DND-41 (cell line): ENCODE results near the gene TAF9.
"Not testable (repeated sequence)": the region's sequence is repeated elsewhere in the genome, so short reads cannot be mapped to it uniquely, and the experiment has no call there.

Experiments used
- CTCF ChIP-seq: IDR thresholded peaks from 2 replicates; pipeline ENCODE4 v1.5.1; 2012; ENCODE audit warnings: borderline replicate concordance, low read length, moderate library complexity, mild to moderate bottlenecking; ENCODE audit not compliant: poor library complexity, severe bottlenecking; ENCODE audit errors: extremely low read depth
- EZH2 ChIP-seq: IDR thresholded peaks from 3 replicates; pipeline ENCODE4 v1.6.1; 2012; ENCODE audit warnings: borderline replicate concordance, low read depth, mild to moderate bottlenecking, moderate library complexity, low read length, inconsistent platforms; ENCODE audit not compliant: severe bottlenecking

GRCh38 chr5:69333668-69334315, 35.5 kb downstream of the TAF9 start:
- not testable (repeated sequence) for TF ChIP-seq CTCF, EZH2
